ENCODE data around the gene TPD52L1. TPM values are rescaled to one million over a fixed set of nuclear protein-coding genes. Genes with fewer than 3 reads are reported as not detected.

TPD52L1 gene
- total and polyA plus RNA-seq, 9 donors: 31.9 to 71.0 (median 41.7) TPM

- no peaks in the 10 kb centered on the region for H3K27me3 ChIP-seq (ENCODE audit: control insufficient read depth, insufficient read depth, low read length)
- no CpG with 5 or more reads among the region's 2 CpGs for WGBS (ENCODE audit: insufficient coverage)
- no peaks in the 10 kb centered on the region for H3K4me1 ChIP-seq (ENCODE audit: control insufficient read depth, insufficient read depth, low read length)
- no peaks in the 10 kb centered on the region for H3K9me3 ChIP-seq (replicated peaks; ENCODE audit: control insufficient read depth, low read depth, low read length)
- no peak overlapping the region for H3K27ac ChIP-seq (ENCODE audit: low read length)
- no peak for DNase-seq
- H3K4me3 ChIP-seq (ENCODE audit: low read length): no peak overlapping the region
- H3K36me3 ChIP-seq (ENCODE audit: control insufficient read depth, insufficient read depth, low read length): no peaks in the 10 kb centered on the region
Measured at GRCh38 chr6:125167579-125167978, 14.0 kb downstream of the TPD52L1 start.

GRCh38 chr6:125169058-125169457, 15.5 kb downstream of the TPD52L1 start:
- Histone ChIP-seq H3K4me1 (ENCODE audit: control insufficient read depth, insufficient read depth, low read length) (no peaks in the 10 kb centered on the region), H3K27ac (ENCODE audit: low read length) (no peak overlapping the region)
- no peak for DNase-seq

DNA sequence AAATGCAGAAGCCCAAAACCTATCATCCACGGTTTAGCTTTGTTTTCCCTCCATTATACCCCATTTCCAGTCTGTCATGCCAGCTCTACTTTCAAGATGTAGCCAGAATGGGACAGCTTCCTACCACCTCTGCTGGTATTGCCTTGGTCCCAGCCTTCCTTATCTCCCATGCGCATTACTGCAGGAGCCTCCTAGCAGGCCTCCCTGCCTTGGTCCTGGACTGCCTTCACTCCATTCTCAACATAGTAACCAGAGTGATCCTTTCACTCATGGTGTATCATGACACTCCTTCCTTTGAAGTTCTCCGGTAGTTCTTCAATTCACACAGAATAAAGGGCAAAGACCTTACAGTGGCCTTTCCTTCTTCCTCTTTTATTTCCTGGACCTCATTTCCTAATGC, 15.9 kb downstream of the TPD52L1 start:
- no peaks in the 10 kb centered on the region for H3K9me3 ChIP-seq (replicated peaks; ENCODE audit: control insufficient read depth, low read depth, low read length)
- H3K27me3 ChIP-seq (ENCODE audit: control insufficient read depth, insufficient read depth, low read length): no peaks in the 10 kb centered on the region
- no peak overlapping the region for H3K27ac ChIP-seq (ENCODE audit: low read length)
- 77% methylated on average over 3 of the region's 3 CpGs for WGBS (ENCODE audit: insufficient coverage)
- H3K4me1 ChIP-seq (ENCODE audit: control insufficient read depth, insufficient read depth, low read length): no peaks in the 10 kb centered on the region
- H3K4me3 ChIP-seq (ENCODE audit: low read length): no peak overlapping the region
- DNase-seq: no peak
- no peaks in the 10 kb centered on the region for H3K36me3 ChIP-seq (ENCODE audit: control insufficient read depth, insufficient read depth, low read length)

More at GRCh38 chr6:125169058-125169457, 15.5 kb downstream of the TPD52L1 start:
- WGBS (ENCODE audit: insufficient coverage): 63% methylated on average over 3 of the region's 3 CpGs
- H3K27me3 ChIP-seq (ENCODE audit: control insufficient read depth, insufficient read depth, low read length): no peaks in the 10 kb centered on the region
- H3K9me3 ChIP-seq (replicated peaks; ENCODE audit: control insufficient read depth, low read depth, low read length): no peaks in the 10 kb centered on the region
- no peak overlapping the region for H3K4me3 ChIP-seq (ENCODE audit: low read length)
- H3K36me3 ChIP-seq (ENCODE audit: control insufficient read depth, insufficient read depth, low read length): no peaks in the 10 kb centered on the region

DNA sequence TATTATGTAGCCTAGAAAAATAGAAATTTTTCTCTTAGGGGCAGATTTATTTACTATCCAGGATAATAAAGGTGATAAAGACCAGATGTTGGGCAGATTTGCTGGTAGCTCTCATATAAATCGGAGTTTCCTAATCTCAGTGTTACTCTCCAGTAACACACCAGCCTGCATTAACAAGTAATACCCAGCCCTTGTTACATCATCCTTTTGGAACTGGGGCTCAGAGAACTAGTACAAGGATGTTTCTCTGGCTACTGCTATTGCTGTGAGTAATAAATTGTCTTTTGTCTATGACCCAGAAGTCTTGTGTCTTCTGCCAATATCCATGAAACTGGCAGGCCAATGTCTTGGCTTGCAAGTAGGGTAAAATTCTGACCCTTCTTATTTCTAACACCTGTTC, 16.8 kb downstream of the TPD52L1 start:
- H3K36me3 ChIP-seq (ENCODE audit: control insufficient read depth, insufficient read depth, low read length): no peaks in the 10 kb centered on the region
- no peaks in the 10 kb centered on the region for H3K27me3 ChIP-seq (ENCODE audit: control insufficient read depth, insufficient read depth, low read length)
- DNase-seq: no peak
- H3K9me3 ChIP-seq (replicated peaks; ENCODE audit: control insufficient read depth, low read depth, low read length): no peaks in the 10 kb centered on the region
- H3K27ac ChIP-seq (ENCODE audit: low read length): no peak overlapping the region
- H3K4me3 ChIP-seq (ENCODE audit: low read length): no peak overlapping the region
- no peaks in the 10 kb centered on the region for H3K4me1 ChIP-seq (ENCODE audit: control insufficient read depth, insufficient read depth, low read length)
- WGBS (ENCODE audit: insufficient coverage): no CpG with 5 or more reads among the region's 1 CpG

DNA sequence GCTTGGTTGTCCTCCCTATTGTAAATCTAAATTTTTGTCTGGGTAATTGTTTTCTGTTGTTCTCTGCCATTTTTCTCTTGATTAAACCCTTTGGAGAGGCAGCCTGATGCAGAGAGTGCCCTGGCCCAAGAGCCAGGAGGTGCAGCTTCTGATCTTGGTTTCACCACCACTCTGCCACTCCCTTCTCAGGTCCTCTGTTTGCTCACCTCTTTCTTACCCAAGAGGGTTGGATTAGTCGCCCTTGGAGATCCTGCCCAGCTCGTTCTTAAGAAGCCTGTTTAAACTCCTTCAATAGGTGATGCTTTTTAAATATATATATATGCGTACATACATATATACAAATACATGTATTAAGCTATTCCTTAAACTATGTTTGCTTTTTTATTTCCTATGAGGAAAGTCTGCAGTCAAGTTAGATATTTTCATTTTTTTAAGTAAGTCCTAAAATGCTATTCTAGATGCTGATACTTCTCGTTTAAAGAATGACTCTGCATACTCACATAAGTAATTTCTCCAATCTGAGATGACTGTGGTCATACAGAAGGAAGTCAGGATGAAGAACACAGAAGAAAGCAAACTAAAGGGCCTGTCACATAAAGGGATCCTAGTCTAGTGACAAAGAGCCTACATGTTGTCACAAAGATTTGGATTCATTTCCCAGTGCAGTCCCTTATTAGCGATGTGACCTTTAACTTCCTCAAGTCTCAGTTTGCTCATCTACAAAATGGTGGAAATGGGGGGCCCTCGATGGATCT, 19.9 kb downstream of the TPD52L1 start:
- H3K4me3 ChIP-seq (ENCODE audit: low read length): no peak overlapping the region
- no peaks in the 10 kb centered on the region for H3K27me3 ChIP-seq (ENCODE audit: control insufficient read depth, insufficient read depth, low read length)
- no peak overlapping the region for H3K27ac ChIP-seq (ENCODE audit: low read length)
- H3K36me3 ChIP-seq (ENCODE audit: control insufficient read depth, insufficient read depth, low read length): no peaks in the 10 kb centered on the region
- no peaks in the 10 kb centered on the region for H3K9me3 ChIP-seq (replicated peaks; ENCODE audit: control insufficient read depth, low read depth, low read length)
- WGBS (ENCODE audit: insufficient coverage): no CpG with 5 or more reads among the region's 6 CpGs
- DNase-seq: no peak
- no peaks in the 10 kb centered on the region for H3K4me1 ChIP-seq (ENCODE audit: control insufficient read depth, insufficient read depth, low read length)

GRCh38 chr6:125174626-125175025, 21.1 kb downstream of the TPD52L1 start:
- Histone ChIP-seq H3K36me3 (ENCODE audit: control insufficient read depth, insufficient read depth, low read length) (no peaks in the 10 kb centered on the region), H3K4me3 (ENCODE audit: low read length) (no peak overlapping the region), H3K4me1 (ENCODE audit: control insufficient read depth, insufficient read depth, low read length) (no peaks in the 10 kb centered on the region), H3K27me3 (ENCODE audit: control insufficient read depth, insufficient read depth, low read length) (no peaks in the 10 kb centered on the region), H3K27ac (ENCODE audit: low read length) (no peak overlapping the region), H3K9me3 (replicated peaks; ENCODE audit: control insufficient read depth, low read depth, low read length) (no peaks in the 10 kb centered on the region)
- no peak for DNase-seq
- WGBS (ENCODE audit: insufficient coverage): 40% methylated on average over 1 of the region's 1 CpG

DNA sequence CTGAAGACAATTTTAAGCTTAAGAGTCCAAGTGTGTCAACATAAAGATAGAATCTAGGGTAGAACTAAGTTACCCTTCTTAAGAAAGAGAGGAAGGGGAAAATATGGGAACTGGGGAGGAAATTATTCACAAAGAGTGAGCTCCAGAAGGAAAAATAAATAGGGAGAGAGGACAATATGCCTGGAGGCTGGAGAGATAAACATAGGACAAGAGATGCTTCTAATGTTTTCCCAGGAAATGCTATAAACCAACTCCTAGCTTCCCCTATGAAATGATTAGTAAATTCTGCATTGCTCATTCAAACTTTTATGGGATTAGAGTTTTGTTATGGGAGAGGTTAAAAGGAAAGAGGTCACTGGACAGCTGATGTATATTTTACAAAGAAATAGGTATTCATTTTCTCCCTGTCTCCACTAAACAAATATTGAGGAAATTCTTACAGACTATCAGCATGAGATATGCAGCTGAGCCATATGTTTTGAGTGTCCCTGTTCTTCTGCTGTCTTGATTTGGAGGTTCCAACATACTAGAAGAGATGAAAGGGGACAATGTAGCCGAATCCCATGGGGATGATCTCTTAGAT, 22.0 kb downstream of the TPD52L1 start:
- H3K27ac ChIP-seq (ENCODE audit: low read length): no peak overlapping the region
- no peaks in the 10 kb centered on the region for H3K9me3 ChIP-seq (replicated peaks; ENCODE audit: control insufficient read depth, low read depth, low read length)
- no CpG with 5 or more reads among the region's 1 CpG for WGBS (ENCODE audit: insufficient coverage)
- DNase-seq: no peak
- H3K4me1 ChIP-seq (ENCODE audit: control insufficient read depth, insufficient read depth, low read length): no peaks in the 10 kb centered on the region
- no peaks in the 10 kb centered on the region for H3K27me3 ChIP-seq (ENCODE audit: control insufficient read depth, insufficient read depth, low read length)
- H3K36me3 ChIP-seq (ENCODE audit: control insufficient read depth, insufficient read depth, low read length): no peaks in the 10 kb centered on the region
- no peak overlapping the region for H3K4me3 ChIP-seq (ENCODE audit: low read length)

DNA sequence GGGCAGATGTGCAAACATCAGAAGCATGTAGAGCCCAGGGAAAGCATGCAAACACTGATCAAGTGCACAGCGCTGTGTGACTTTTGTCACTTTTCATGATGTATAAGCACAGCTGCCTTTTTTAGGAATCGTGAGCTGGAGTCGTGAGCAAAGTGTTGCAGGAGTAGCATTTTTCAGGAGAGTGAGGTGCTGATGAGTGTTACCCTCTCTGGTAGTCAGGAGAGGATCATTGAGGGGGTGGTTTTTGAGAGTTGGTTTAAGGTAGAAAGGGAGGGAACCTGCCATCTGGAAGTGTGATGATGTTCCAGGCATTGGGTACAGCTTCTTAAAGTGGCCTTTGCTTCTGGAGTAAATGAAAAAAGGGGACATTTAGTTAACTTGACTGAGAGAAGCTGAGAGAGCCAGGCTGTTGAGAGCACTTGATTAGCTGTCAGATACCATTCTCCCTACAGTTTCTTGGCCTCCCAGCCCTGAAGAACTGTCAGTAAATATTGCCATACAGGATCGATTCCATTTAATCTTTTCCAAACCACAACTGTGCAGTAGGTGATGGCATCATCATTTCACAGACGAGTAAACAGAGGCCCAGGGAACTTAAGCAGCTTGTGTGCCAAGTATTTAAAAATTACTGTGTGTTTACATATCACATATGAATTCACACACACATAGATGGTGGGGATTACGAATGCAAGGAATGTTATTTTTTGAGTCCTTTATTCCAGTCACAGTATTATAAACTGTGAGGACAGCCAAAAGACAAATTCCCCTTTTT, 28.9 kb downstream of the TPD52L1 start:
- Histone ChIP-seq H3K9me3 (replicated peaks; ENCODE audit: control insufficient read depth, low read depth, low read length) (no peaks in the 10 kb centered on the region), H3K27ac (ENCODE audit: low read length) (no peak overlapping the region), H3K4me3 (ENCODE audit: low read length) (no peak overlapping the region), H3K36me3 (ENCODE audit: control insufficient read depth, insufficient read depth, low read length) (no peaks in the 10 kb centered on the region), H3K27me3 (ENCODE audit: control insufficient read depth, insufficient read depth, low read length) (no peaks in the 10 kb centered on the region), H3K4me1 (ENCODE audit: control insufficient read depth, insufficient read depth, low read length) (no peaks in the 10 kb centered on the region)
- DNase-seq: no peak
- 77% methylated on average over 4 of the region's 6 CpGs for WGBS (ENCODE audit: insufficient coverage)

DNA sequence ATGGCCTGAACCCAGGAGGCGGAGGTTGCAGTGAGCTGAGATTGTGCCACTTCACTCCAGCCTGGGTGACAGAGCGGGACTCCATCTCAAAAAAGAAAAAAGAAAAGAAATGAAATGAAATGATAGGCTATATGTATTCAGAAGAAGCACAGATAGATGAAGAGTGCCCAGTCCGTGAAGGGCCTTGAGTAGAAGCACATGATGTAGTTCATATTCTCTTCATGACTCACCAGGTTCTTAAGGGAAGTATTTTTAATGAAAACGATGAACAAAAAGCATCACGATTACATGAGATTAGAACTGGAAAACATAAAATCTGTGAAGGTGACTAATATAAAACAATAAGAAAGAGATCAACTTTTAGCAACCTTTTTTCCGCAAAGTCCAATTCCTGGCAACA, 29.8 kb downstream of the TPD52L1 start:
- 97% methylated on average over 3 of the region's 6 CpGs for WGBS (ENCODE audit: insufficient coverage)
- Histone ChIP-seq H3K27ac (ENCODE audit: low read length) (no peak overlapping the region), H3K9me3 (replicated peaks; ENCODE audit: control insufficient read depth, low read depth, low read length) (no peaks in the 10 kb centered on the region), H3K4me3 (ENCODE audit: low read length) (no peak overlapping the region), H3K27me3 (ENCODE audit: control insufficient read depth, insufficient read depth, low read length) (no peaks in the 10 kb centered on the region), H3K4me1 (ENCODE audit: control insufficient read depth, insufficient read depth, low read length) (no peaks in the 10 kb centered on the region), H3K36me3 (ENCODE audit: control insufficient read depth, insufficient read depth, low read length) (no peaks in the 10 kb centered on the region)
- DNase-seq: no peak

DNA sequence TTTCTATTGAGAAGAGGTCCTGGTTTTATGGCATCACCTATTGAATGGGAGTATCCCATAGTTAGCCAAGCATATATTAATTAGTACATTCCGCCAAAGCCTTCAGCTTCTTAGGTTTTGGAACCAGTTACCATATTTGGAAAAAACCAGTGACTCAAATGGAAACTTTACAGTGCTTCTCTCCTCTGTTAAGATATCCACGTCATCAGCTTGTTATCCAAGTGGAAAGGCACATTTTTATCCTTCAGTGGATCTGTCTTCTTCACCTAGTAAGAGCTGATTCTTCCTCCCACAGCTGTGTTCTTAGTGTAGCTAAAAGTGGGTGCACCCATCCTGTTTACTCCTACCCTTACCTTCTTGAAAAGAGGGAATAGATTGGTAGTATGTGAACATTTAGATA, 34.5 kb downstream of the TPD52L1 start:
- Histone ChIP-seq H3K36me3 (ENCODE audit: control insufficient read depth, insufficient read depth, low read length) (no peaks in the 10 kb centered on the region), H3K27ac (ENCODE audit: low read length) (no peak overlapping the region), H3K27me3 (ENCODE audit: control insufficient read depth, insufficient read depth, low read length) (no peaks in the 10 kb centered on the region), H3K9me3 (replicated peaks; ENCODE audit: control insufficient read depth, low read depth, low read length) (no peaks in the 10 kb centered on the region), H3K4me1 (ENCODE audit: control insufficient read depth, insufficient read depth, low read length) (peaks cover 6% of the 10 kb centered on the region), H3K4me3 (ENCODE audit: low read length) (no peak overlapping the region)
- no CpG with 5 or more reads among the region's 2 CpGs for WGBS (ENCODE audit: insufficient coverage)
- DNase-seq: no peak
